HepG2 (cell line): ENCODE results near the gene ZMPSTE24. TPM values are rescaled to one million over a fixed set of nuclear protein-coding genes. Genes with fewer than 3 reads are reported as not detected.

Source experiments
- ATAC-seq: fragments of 200-7000 bp; cut with Tn5 transposase; 3 replicates; pipeline ENCODE4 v1.9.1; 2020; ENCODE audit warnings: mild to moderate bottlenecking, moderate library complexity
- BruUV-seq: library from RNA; stranded (reverse); fragments of 400-500 nt; replicated peaks from 2 replicates; lab custom pipeline; 2021; lab: Mats Ljungman, UMichigan
- CTCF ChIA-PET: fragments of 300-600 bp; formaldehyde crosslinking; extraction: SDS; loops from one replicate; lab custom pipeline; 2021; ENCODE audit warnings: low total read pairs, inconsistent platforms, low intra/inter-chr PET ratio; lab: Yijun Ruan, JAX
- POLR2A ChIA-PET: fragments of 350-600 bp; sonication (Branson Sonifier 250); formaldehyde crosslinking; loops from one replicate; lab custom pipeline; 2020; ENCODE audit warnings: antibody characterized with exemption, inconsistent platforms; lab: Yijun Ruan, JAX
- DNase-seq: peaks from one replicate; pipeline ENCODE4 v3.0.0-alpha.2; 2015; ENCODE audit warnings: low spot score
- FAIRE-seq: peaks from 3 replicates; lab custom pipeline; 2011; peaks lifted over from hg19 to GRCh38; lab: Jason Lieb, UNC
- H2AFZ ChIP-seq: one replicate; pipeline ENCODE4 v1.6.1; 2011; ENCODE audit warnings: low read length, inconsistent platforms
- H3K27ac ChIP-seq: fragments of 300-600 bp; 3 replicates; pipeline ENCODE4 v1.8.0; 2011; ENCODE audit warnings: mixed run types, mild to moderate bottlenecking, mixed read lengths, low read length, inconsistent platforms; ENCODE audit not compliant: insufficient read depth; ENCODE audit errors: extremely low read length
- H3K27me3 ChIP-seq, 2 experiments: fragments of 200-600 bp in 1 of 2; 2 replicates in 1 of 2; 3 replicates in 1 of 2; pipeline versions ENCODE4 v1.6.0 to v1.8.0; 2011; ENCODE audit warnings: low read length in 2 of 2, mild to moderate bottlenecking in 2 of 2, moderate library complexity in 2 of 2, inconsistent platforms in 1 of 2; ENCODE audit not compliant: insufficient read depth in 2 of 2, control insufficient read depth in 1 of 2
- H3K36me3 ChIP-seq, 2 experiments: fragments of 200-600 bp in 1 of 2; replicated peaks in 1 of 2; 2 replicates in 1 of 2; 3 replicates in 1 of 2; pipeline versions ENCODE4 v1.5.1 to v1.8.0; 2011; ENCODE audit warnings: low read length in 2 of 2, inconsistent platforms in 1 of 2; ENCODE audit not compliant: insufficient read depth in 2 of 2, control insufficient read depth in 1 of 2
- H3K4me1 ChIP-seq: 2 replicates; pipeline ENCODE4 v1.5.1; 2012; ENCODE audit warnings: low read length, inconsistent platforms; ENCODE audit not compliant: insufficient read depth
- H3K4me2 ChIP-seq: 2 replicates; pipeline ENCODE4 v1.6.0; 2011; ENCODE audit warnings: low read depth, low read length, inconsistent platforms
- H3K4me3 ChIP-seq, 3 experiments: fragments of 200-600 bp in 1 of 3; sonication (generic), shearing (Covaris generic) in 1 of 3; replicated peaks in 1 of 3; 2 replicates each; pipeline ENCODE4 v1.5.1; 2011 to 2016; ENCODE audit warnings: low read length in 3 of 3, inconsistent platforms in 2 of 3, low read depth in 2 of 3, mild to moderate bottlenecking in 2 of 3, control low read depth in 1 of 3, mixed read lengths in 1 of 3; ENCODE audit not compliant: insufficient read depth in 1 of 3
- H3K79me2 ChIP-seq: one replicate; pipeline ENCODE4 v1.6.1; 2011; ENCODE audit warnings: low read length, inconsistent platforms; ENCODE audit not compliant: insufficient read depth
- H3K9ac ChIP-seq: 2 replicates; pipeline ENCODE4 v1.6.0; 2011; ENCODE audit warnings: mild to moderate bottlenecking, low read depth, low read length, inconsistent platforms; ENCODE audit not compliant: insufficient read depth
- H3K9me3 ChIP-seq: 2 replicates; pipeline ENCODE4 v1.5.1; 2012; ENCODE audit warnings: mild to moderate bottlenecking, low read length
- H4K20me1 ChIP-seq: 2 replicates; pipeline ENCODE4 v1.6.0; 2011; ENCODE audit warnings: inconsistent platforms, mild to moderate bottlenecking, low read length, moderate library complexity; ENCODE audit not compliant: insufficient read depth
- AGO2 ChIP-seq: fragments of 200-400 bp; formaldehyde crosslinking; optimal IDR thresholded peaks from 2 replicates; pipeline ENCODE3; 2017; ENCODE audit warnings: mild to moderate bottlenecking, low read depth, low read length, moderate library complexity
- MEF2D ChIP-seq: sonication (generic); formaldehyde crosslinking; IDR thresholded peaks from 2 replicates; pipeline ENCODE4 v1.5.1; 2020; ENCODE audit warnings: mild to moderate bottlenecking, missing genetic modification reagents
- NFATC3 ChIP-seq: sonication (generic); formaldehyde crosslinking; IDR thresholded peaks from 2 replicates; pipeline ENCODE4 v1.5.1; 2020; ENCODE audit warnings: mild to moderate bottlenecking, missing genetic modification reagents
- NR2C2 ChIP-seq: sonication (generic); formaldehyde crosslinking; IDR thresholded peaks from 2 replicates; pipeline ENCODE4 v1.4.0; 2020; ENCODE audit warnings: missing genetic modification reagents, mild to moderate bottlenecking, moderate library complexity, borderline replicate concordance
- NR2F1 ChIP-seq, 2 experiments: fragments of 450-650 bp in 1 of 2; formaldehyde crosslinking in 1 of 2; IDR thresholded peaks; 2 replicates each; pipeline versions ENCODE4 v1.5.0 to v1.6.1; 2016 to 2020; ENCODE audit warnings: mild to moderate bottlenecking in 1 of 2, missing compliant biosample characterization in 1 of 2, missing genetic modification reagents in 1 of 2, moderate library complexity in 1 of 2
- ZBTB8A ChIP-seq: sonication (generic); formaldehyde crosslinking; IDR thresholded peaks from 2 replicates; pipeline ENCODE4 v1.4.0; 2020; ENCODE audit warnings: mild to moderate bottlenecking, low read depth, missing genetic modification reagents, borderline replicate concordance
- ZIK1 ChIP-seq: sonication (generic); formaldehyde crosslinking; IDR thresholded peaks from 2 replicates; pipeline ENCODE4 v1.5.0; 2020; ENCODE audit warnings: mild to moderate bottlenecking, low read depth, missing genetic modification reagents, borderline replicate concordance
- ZNF101 ChIP-seq: sonication (generic); formaldehyde crosslinking; IDR thresholded peaks from 2 replicates; pipeline ENCODE4 v1.4.0; 2020; ENCODE audit warnings: mild to moderate bottlenecking, low read depth, missing genetic modification reagents, borderline replicate concordance
- ZNF251 ChIP-seq: sonication (generic); formaldehyde crosslinking; IDR thresholded peaks from 2 replicates; pipeline ENCODE4 v1.9.0; 2021; ENCODE audit warnings: mild to moderate bottlenecking, missing genetic modification reagents
- ZNF326 ChIP-seq: sonication (generic); formaldehyde crosslinking; IDR thresholded peaks from 2 replicates; pipeline ENCODE4 v1.4.0; 2020; ENCODE audit warnings: missing genetic modification reagents, borderline replicate concordance
- WGBS: methylation state at CpG from one replicate; pipeline ENCODE4 v1.1.6; 2017; ENCODE audit warnings: low lambda C conversion rate; 5-methylcytosine and 5-hydroxymethylcytosine counted together
- in situ Hi-C: cut with HindIII; loops from 2 replicates; pipeline ENCODE4 v1.10.0; 2017; ENCODE audit warnings: low pct_unique_long_range_greater_than_20kb; ENCODE audit not compliant: extremely low pct_ligation_motif_present
- intact Hi-C: fragments of 100-400 bp; cut with micrococcal nuclease; formaldehyde crosslinking; loops from one replicate; pipeline ENCODE4 v1.10.0; 2022; ENCODE audit not compliant: unreplicated experiment
- polyA plus RNA-seq, 8 experiments: library from polyadenylated mRNA; depleted of rRNA in 3 of 8; stranded (reverse) in 7 of 8; unstranded in 1 of 8; fragments of >200 nt; fragmentation: Illumina TruSeq in 4 of 8; extraction: Trizol in 4 of 8; gene quantifications; 2 replicates each; pipeline versions ENCODE4 v1.2.1 to v1.2.3, GENCODE V29; 2011 to 2016; ENCODE audit warnings: low read depth in 4 of 8, missing spikeins in 1 of 8, mixed read lengths in 1 of 8; ENCODE audit not compliant: insufficient read depth in 1 of 8
- total RNA-seq, 5 experiments: library from RNA; depleted of rRNA; stranded (reverse); fragments of >200 nt; fragmentation: Illumina TruSeq; extraction: Trizol; gene quantifications; 2 replicates each; pipeline ENCODE4 v1.2.3, GENCODE V29; 2016; ENCODE audit warnings: low read depth in 1 of 5
- TF ChIP-seq, protein P1 (sequence below): sonication (generic); formaldehyde crosslinking; IDR thresholded peaks from 2 replicates; pipeline ENCODE4 v1.8.1; 2023; ENCODE audit warnings: mild to moderate bottlenecking, moderate library complexity, missing genetic modification reagents
- TF ChIP-seq, protein P2 (sequence below): sonication (generic); formaldehyde crosslinking; IDR thresholded peaks from 2 replicates; pipeline ENCODE4 v1.8.0; 2022; ENCODE audit warnings: mild to moderate bottlenecking, missing genetic modification reagents, moderate library complexity
- TF ChIP-seq, protein P3 (sequence below): sonication (generic); formaldehyde crosslinking; IDR thresholded peaks from 2 replicates; pipeline ENCODE4 v1.9.0; 2021; ENCODE audit warnings: missing genetic modification reagents, borderline replicate concordance

ZMPSTE24 gene
- total and polyA plus RNA-seq, 2 of the 13 experiments (the other 11 are each of a cell fraction or from before 2014, with no cell fraction given), result 13.6 to 60.2 TPM

DNA sequence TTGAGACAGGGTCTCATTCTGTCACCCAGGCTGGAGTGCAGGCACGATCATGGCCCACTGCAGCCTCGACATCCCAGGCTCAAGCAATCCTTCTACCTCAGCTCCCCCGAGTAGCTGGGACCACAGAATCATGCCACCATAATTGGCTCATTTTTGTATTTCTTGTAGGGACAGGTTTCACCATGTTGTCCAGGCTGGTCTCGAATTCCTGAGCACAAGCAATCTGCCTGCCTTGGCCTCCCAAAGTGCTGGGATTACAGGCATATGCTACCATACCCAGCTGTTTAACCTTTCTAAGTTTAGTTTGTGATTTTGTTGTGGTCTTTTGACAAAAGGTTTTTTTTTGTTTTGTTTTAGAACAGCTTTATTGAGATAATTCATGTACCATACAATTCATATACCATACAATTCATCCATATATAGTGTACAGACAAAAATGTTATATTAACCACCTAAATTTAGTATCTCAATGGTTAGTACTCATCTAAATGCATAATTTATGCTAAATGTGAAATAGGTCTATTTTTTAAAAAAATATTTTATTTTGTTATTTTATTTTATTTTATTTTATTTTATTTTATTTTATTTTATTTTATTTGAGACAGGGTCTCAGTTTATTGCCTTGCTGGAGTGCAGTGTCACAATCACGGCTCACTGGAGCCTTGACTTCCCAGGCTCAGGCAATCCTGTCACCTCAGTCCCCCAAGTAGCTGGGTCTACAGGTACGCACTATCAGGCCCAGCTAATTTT, 8.9 kb downstream of the ZMPSTE24 start:
- no peaks in the 10 kb centered on the region for H3K27me3 ChIP-seq
- no peak overlapping the region for H3K4me2 ChIP-seq
- DNase-seq (no peak), FAIRE-seq (peak; percentile 15), ATAC-seq (no peak)
- TF ChIP-seq ZNF251 (CRISPR knock-in tag) (no peak), NR2F1 (CRISPR knock-in tag; IDR thresholded peaks at IDR 0.05) (no peak), ZNF326 (no peak), ZNF101 (CRISPR knock-in tag) (no peak), AGO2 (no peak), MEF2D (CRISPR knock-in tag) (no peak), NFATC3 (CRISPR knock-in tag) (no peak), NR2C2 (CRISPR knock-in tag) (no peak), ZIK1 (no peak), ZBTB8A (no peak)
- TF ChIP-seq, protein P1, sequence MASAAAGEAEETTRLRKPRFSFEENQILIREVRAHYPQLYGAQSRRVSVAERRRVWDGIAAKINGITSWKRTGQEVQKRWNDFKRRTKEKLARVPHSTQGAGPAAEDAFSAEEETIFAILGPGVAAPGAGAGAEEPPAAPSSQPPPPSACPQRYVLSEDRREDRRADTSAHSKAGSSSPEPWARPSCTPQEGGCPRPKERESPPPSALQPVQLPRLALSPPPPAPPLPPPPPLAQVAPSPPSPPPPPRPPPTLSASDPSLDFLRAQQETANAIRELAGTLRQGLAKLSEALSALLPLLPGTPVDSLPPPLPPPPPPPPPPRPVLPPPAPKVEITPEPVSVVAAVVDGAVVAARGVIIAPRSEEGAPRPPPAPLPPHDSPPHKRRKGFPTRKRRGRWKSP, result no peak
- TF ChIP-seq, protein P2, sequence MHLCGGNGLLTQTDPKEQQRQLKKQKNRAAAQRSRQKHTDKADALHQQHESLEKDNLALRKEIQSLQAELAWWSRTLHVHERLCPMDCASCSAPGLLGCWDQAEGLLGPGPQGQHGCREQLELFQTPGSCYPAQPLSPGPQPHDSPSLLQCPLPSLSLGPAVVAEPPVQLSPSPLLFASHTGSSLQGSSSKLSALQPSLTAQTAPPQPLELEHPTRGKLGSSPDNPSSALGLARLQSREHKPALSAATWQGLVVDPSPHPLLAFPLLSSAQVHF (CRISPR knock-in tag), result no peak
- TF ChIP-seq, protein P3, sequence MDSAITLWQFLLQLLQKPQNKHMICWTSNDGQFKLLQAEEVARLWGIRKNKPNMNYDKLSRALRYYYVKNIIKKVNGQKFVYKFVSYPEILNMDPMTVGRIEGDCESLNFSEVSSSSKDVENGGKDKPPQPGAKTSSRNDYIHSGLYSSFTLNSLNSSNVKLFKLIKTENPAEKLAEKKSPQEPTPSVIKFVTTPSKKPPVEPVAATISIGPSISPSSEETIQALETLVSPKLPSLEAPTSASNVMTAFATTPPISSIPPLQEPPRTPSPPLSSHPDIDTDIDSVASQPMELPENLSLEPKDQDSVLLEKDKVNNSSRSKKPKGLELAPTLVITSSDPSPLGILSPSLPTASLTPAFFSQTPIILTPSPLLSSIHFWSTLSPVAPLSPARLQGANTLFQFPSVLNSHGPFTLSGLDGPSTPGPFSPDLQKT (CRISPR knock-in tag), result no peak
- H3K27ac ChIP-seq, result no peak overlapping the region
- no peak overlapping the region for H2AFZ ChIP-seq
- POLR2A ChIA-PET, result interaction anchor here (0.6 to 1.8 kb wide), 2 partner anchors 9 to 48 kb away, joined by 3 to 6 read pairs; partner anchors contain the start of gene ZMPSTE24
- H4K20me1 ChIP-seq, result no peaks in the 10 kb centered on the region
- no peak overlapping the region for H3K4me3 ChIP-seq
- in situ Hi-C loops, result no loop called here
- WGBS, result 95% methylated on average over 6 of the region's 6 CpGs
- peaks cover 11% of the 10 kb centered on the region for H3K79me2 ChIP-seq
- H3K4me1 ChIP-seq, result no peaks in the 10 kb centered on the region
- BruUV-seq, result no TSS peak
- intact Hi-C loops, result no loop called here
- no peak overlapping the region for H3K9ac ChIP-seq
- CTCF ChIA-PET, result no interaction called here
- peaks cover 7 to 45% of the 10 kb centered on the region in 2 experiments; a peak in 4 of 5 replicates for H3K36me3 ChIP-seq
- no peaks in the 10 kb centered on the region for H3K9me3 ChIP-seq
